ENCODE results near the gene MAPK8IP1.

GRCh38 chr11:45890886-45891550 lies 5.6 kb downstream of the MAPK8IP1 start:
- TF ChIP-seq, protein P1, sequence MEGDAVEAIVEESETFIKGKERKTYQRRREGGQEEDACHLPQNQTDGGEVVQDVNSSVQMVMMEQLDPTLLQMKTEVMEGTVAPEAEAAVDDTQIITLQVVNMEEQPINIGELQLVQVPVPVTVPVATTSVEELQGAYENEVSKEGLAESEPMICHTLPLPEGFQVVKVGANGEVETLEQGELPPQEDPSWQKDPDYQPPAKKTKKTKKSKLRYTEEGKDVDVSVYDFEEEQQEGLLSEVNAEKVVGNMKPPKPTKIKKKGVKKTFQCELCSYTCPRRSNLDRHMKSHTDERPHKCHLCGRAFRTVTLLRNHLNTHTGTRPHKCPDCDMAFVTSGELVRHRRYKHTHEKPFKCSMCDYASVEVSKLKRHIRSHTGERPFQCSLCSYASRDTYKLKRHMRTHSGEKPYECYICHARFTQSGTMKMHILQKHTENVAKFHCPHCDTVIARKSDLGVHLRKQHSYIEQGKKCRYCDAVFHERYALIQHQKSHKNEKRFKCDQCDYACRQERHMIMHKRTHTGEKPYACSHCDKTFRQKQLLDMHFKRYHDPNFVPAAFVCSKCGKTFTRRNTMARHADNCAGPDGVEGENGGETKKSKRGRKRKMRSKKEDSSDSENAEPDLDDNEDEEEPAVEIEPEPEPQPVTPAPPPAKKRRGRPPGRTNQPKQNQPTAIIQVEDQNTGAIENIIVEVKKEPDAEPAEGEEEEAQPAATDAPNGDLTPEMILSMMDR (IDR thresholded peaks at IDR 0.05) = no peak
- TF ChIP-seq EP300 (IDR thresholded peaks at IDR 0.05) (no peak), POLR2A (IDR thresholded peaks at IDR 0.05) (no peak), POLR2AphosphoS5 (IDR thresholded peaks at IDR 0.05) (no peak)

Data from gastroesophageal sphincter (tissue), 3 donors.